WTC11 (cell line): ENCODE data around the gene SMARCA4.

Experiments
- ATF3 ChIP-seq: sonication (generic); formaldehyde crosslinking; conservative IDR thresholded peaks from 2 replicates; pipeline ENCODE4 v1.8.1; 2022; ENCODE audit warnings: mild to moderate bottlenecking, missing genetic modification reagents
- ATF6 ChIP-seq: sonication (generic); formaldehyde crosslinking; IDR thresholded peaks from 2 replicates; pipeline ENCODE4 v1.8.1; 2023; ENCODE audit warnings: mild to moderate bottlenecking, missing genetic modification reagents
- CREM ChIP-seq: sonication (generic); formaldehyde crosslinking; IDR thresholded peaks from 2 replicates; pipeline ENCODE4 v1.8.1; 2022; ENCODE audit warnings: mild to moderate bottlenecking, missing genetic modification reagents, moderate library complexity
- IRF2 ChIP-seq: sonication (generic); formaldehyde crosslinking; IDR thresholded peaks from 2 replicates; pipeline ENCODE4 v1.8.0; 2022; ENCODE audit warnings: low read depth, missing genetic modification reagents, borderline replicate concordance
- JAZF1 ChIP-seq: fragments of 250-450 bp; sonication (Bioruptor Pico); IDR thresholded peaks from 2 replicates; pipeline ENCODE4 v1.9.0; 2021; ENCODE audit warnings: moderate library complexity, mild to moderate bottlenecking, inconsistent platforms
- JUN ChIP-seq: sonication (generic); formaldehyde crosslinking; IDR thresholded peaks from 2 replicates; pipeline ENCODE4 v1.8.0; 2023; ENCODE audit warnings: mild to moderate bottlenecking, missing genetic modification reagents
- NFYB ChIP-seq: sonication (generic); formaldehyde crosslinking; conservative IDR thresholded peaks from 2 replicates; pipeline ENCODE4 v1.8.0; 2022; ENCODE audit warnings: low read depth, missing genetic modification reagents
- SP1 ChIP-seq: sonication (generic); formaldehyde crosslinking; conservative IDR thresholded peaks from 2 replicates; pipeline ENCODE4 v1.8.1; 2022; ENCODE audit warnings: missing genetic modification reagents
- ZNF138 ChIP-seq: sonication (generic); formaldehyde crosslinking; conservative IDR thresholded peaks from 2 replicates; pipeline ENCODE4 v1.8.1; 2022; ENCODE audit warnings: mild to moderate bottlenecking, moderate library complexity, missing genetic modification reagents
- TF ChIP-seq, protein P1 (sequence below): sonication (generic); formaldehyde crosslinking; IDR thresholded peaks from 2 replicates; pipeline ENCODE4 v1.8.0; 2022; ENCODE audit warnings: mild to moderate bottlenecking, missing genetic modification reagents
- TF ChIP-seq, protein P2 (sequence below): fragments of 200-600 bp; IDR thresholded peaks from 2 replicates; pipeline ENCODE4 v1.8.0; 2022; ENCODE audit warnings: antibody characterized with exemption
- TF ChIP-seq, protein P3 (sequence below): sonication (generic); formaldehyde crosslinking; IDR thresholded peaks from 2 replicates; pipeline ENCODE4 v1.8.1; 2023; ENCODE audit warnings: mild to moderate bottlenecking, missing genetic modification reagents, moderate library complexity
- TF ChIP-seq, protein P4 (sequence below): fragments of 250-450 bp; sonication (Bioruptor Pico); conservative IDR thresholded peaks from 2 replicates; pipeline ENCODE4 v1.9.0; 2021; ENCODE audit warnings: mild to moderate bottlenecking

DNA sequence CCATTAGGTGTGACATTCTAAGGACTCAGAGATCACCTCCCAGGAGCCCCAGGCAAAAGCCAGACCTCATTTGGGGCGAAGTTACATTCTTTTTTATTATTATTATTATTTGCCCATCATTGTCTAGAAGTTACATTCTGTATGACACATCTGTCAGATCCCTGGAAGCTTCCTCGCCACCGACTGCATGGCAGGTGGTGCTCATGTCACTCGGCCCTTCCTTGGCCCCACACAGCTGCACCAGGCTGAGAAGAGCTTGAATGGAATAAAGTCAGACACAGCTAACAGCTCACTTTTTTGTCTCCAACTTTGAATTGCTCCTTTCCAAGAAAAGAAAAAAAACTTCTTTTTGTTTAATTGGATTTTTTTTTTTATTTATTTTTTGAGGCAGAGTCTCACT, 87.0 kb downstream of the SMARCA4 start:
- TF ChIP-seq, protein P1, sequence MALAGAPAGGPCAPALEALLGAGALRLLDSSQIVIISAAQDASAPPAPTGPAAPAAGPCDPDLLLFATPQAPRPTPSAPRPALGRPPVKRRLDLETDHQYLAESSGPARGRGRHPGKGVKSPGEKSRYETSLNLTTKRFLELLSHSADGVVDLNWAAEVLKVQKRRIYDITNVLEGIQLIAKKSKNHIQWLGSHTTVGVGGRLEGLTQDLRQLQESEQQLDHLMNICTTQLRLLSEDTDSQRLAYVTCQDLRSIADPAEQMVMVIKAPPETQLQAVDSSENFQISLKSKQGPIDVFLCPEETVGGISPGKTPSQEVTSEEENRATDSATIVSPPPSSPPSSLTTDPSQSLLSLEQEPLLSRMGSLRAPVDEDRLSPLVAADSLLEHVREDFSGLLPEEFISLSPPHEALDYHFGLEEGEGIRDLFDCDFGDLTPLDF (CRISPR knock-in tag): no peak
- TF ChIP-seq SP1 (CRISPR knock-in tag) (no peak), ATF3 (CRISPR knock-in tag) (no peak), JAZF1 (CRISPR knock-in tag) (no peak), ATF6 (CRISPR knock-in tag) (no peak), NFYB (CRISPR knock-in tag) (no peak), ZNF138 (no peak), JUN (CRISPR knock-in tag) (no peak), CREM (no peak), IRF2 (CRISPR knock-in tag) (no peak)
- TF ChIP-seq, protein P2, sequence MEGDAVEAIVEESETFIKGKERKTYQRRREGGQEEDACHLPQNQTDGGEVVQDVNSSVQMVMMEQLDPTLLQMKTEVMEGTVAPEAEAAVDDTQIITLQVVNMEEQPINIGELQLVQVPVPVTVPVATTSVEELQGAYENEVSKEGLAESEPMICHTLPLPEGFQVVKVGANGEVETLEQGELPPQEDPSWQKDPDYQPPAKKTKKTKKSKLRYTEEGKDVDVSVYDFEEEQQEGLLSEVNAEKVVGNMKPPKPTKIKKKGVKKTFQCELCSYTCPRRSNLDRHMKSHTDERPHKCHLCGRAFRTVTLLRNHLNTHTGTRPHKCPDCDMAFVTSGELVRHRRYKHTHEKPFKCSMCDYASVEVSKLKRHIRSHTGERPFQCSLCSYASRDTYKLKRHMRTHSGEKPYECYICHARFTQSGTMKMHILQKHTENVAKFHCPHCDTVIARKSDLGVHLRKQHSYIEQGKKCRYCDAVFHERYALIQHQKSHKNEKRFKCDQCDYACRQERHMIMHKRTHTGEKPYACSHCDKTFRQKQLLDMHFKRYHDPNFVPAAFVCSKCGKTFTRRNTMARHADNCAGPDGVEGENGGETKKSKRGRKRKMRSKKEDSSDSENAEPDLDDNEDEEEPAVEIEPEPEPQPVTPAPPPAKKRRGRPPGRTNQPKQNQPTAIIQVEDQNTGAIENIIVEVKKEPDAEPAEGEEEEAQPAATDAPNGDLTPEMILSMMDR: no peak
- TF ChIP-seq, protein P3, sequence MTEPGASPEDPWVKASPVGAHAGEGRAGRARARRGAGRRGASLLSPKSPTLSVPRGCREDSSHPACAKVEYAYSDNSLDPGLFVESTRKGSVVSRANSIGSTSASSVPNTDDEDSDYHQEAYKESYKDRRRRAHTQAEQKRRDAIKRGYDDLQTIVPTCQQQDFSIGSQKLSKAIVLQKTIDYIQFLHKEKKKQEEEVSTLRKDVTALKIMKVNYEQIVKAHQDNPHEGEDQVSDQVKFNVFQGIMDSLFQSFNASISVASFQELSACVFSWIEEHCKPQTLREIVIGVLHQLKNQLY (CRISPR knock-in tag): no peak
- TF ChIP-seq, protein P4, sequence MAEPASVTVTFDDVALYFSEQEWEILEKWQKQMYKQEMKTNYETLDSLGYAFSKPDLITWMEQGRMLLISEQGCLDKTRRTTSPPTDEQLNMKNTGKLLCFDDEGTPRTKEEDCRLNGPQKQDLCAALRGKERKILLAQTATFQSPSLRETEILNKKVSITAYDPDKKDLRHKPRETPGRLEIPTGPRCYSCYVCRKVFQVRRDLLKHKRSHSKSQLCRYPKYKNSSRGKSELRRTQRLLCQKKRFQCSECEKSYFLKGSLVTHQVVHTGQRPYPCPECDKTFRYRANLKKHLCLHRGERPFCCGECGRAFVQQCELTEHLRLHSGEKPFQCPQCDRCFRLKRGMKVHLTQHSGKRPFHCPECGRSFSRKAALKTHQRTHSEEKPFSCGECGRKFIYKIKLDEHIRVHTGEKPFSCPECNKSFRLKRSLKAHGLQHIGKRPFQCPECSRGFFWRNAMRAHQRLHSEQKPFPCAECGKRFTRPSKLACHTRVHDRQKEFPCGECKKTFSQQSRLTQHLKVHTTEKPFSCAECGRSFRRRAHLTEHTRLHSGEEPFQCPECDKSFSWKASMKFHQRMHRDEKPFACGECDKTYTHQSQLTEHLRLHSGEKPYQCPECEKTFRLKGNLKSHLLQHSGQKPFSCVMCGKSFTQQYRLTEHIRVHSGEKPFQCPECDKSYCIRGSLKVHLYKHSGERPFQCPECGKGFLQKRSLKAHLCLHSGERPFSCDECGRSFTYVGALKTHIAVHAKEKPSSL: no peak
